ENCODE measurements around the gene SUB1.

The SUB1 gene

GRCh38 chr5:32651088-32651487 lies 65.7 kb downstream of the SUB1 start:
- Histone ChIP-seq H3K23ac (ENCODE audit: low read length) (no peak overlapping the region), H2BK12ac (ENCODE audit: low read length) (no peak overlapping the region), H3K27me3 (ENCODE audit: insufficient read depth, low read length) (no peaks in the 10 kb centered on the region), H3K4ac (ENCODE audit: low read depth, low read length) (no peak overlapping the region), H2BK5ac (ENCODE audit: low read depth, low read length, poor library complexity) (no peak overlapping the region), H3K4me3 (ENCODE audit: low read depth, low read length) (no peak overlapping the region), H3K79me2 (ENCODE audit: control insufficient read depth, insufficient read depth, low read length, poor library complexity) (no peaks in the 10 kb centered on the region), H3K9ac (ENCODE audit: low read length) (no peak overlapping the region), H3K18ac (ENCODE audit: low read length) (no peak overlapping the region), H3K36me3 (ENCODE audit: control insufficient read depth in 1 of 2, insufficient read depth in 2 of 2, low read length in 2 of 2) (no peaks in the 10 kb centered on the region), H3K14ac (ENCODE audit: low read length) (no peak overlapping the region), H4K91ac (ENCODE audit: low read depth, low read length) (no peak overlapping the region), H2BK120ac (ENCODE audit: insufficient read depth, low read length, poor library complexity) (no peak overlapping the region), H3K4me1 (ENCODE audit: control insufficient read depth in 1 of 2, insufficient read depth in 2 of 2, low read length in 2 of 2) (no peaks in the 10 kb centered on the region), H3K27ac (ENCODE audit: low read depth, low read length) (no peak overlapping the region), H2AK5ac (ENCODE audit: low read length) (no peak overlapping the region), H2AFZ (ENCODE audit: insufficient read depth, low read length, poor library complexity) (no peak overlapping the region), H3K79me1 (ENCODE audit: low read length) (no peaks in the 10 kb centered on the region), H3K9me3 (ENCODE audit: insufficient read depth, low read depth, low read length) (peaks cover 5% of the 10 kb centered on the region), H4K8ac (ENCODE audit: low read depth, low read length) (no peak overlapping the region), H3K4me2 (ENCODE audit: low read length) (no peak overlapping the region), H4K12ac (ENCODE audit: low read depth, low read length) (no peak overlapping the region)
- WGBS (ENCODE audit: extremely low coverage, insufficient coverage, insufficient read length) = no CpG with 5 or more reads among the region's 4 CpGs
- DNase-seq = no peak

- no peaks in the 10 kb centered on the region for H3K36me3 ChIP-seq (ENCODE audit: control insufficient read depth in 1 of 2, insufficient read depth in 2 of 2, low read length in 2 of 2)
- no peak overlapping the region for H3K4me3 ChIP-seq (ENCODE audit: low read depth, low read length)
- no peaks in the 10 kb centered on the region for H3K79me1 ChIP-seq (ENCODE audit: low read length)
- H2BK120ac ChIP-seq (ENCODE audit: insufficient read depth, low read length, poor library complexity) = no peak overlapping the region
- no peak overlapping the region for H2BK5ac ChIP-seq (ENCODE audit: low read depth, low read length, poor library complexity)
- no peak overlapping the region for H3K9ac ChIP-seq (ENCODE audit: low read length)
- H2BK12ac ChIP-seq (ENCODE audit: low read length) = no peak overlapping the region
- H3K4ac ChIP-seq (ENCODE audit: low read depth, low read length) = no peak overlapping the region
- no peaks in the 10 kb centered on the region for H3K27me3 ChIP-seq (ENCODE audit: insufficient read depth, low read length)
- H3K27ac ChIP-seq (ENCODE audit: low read depth, low read length) = no peak overlapping the region
- H4K12ac ChIP-seq (ENCODE audit: low read depth, low read length) = no peak overlapping the region
- no peaks in the 10 kb centered on the region for H3K79me2 ChIP-seq (ENCODE audit: control insufficient read depth, insufficient read depth, low read length, poor library complexity)
- WGBS (ENCODE audit: extremely low coverage, insufficient coverage, insufficient read length) = no CpG with 5 or more reads among the region's 5 CpGs
- H3K4me1 ChIP-seq (ENCODE audit: control insufficient read depth in 1 of 2, insufficient read depth in 2 of 2, low read length in 2 of 2) = no peaks in the 10 kb centered on the region
- no peak overlapping the region for H2AFZ ChIP-seq (ENCODE audit: insufficient read depth, low read length, poor library complexity)
- DNase-seq = no peak
- H3K23ac ChIP-seq (ENCODE audit: low read length) = no peak overlapping the region
- no peak overlapping the region for H3K18ac ChIP-seq (ENCODE audit: low read length)
- H4K91ac ChIP-seq (ENCODE audit: low read depth, low read length) = no peak overlapping the region
- no peak overlapping the region for H3K4me2 ChIP-seq (ENCODE audit: low read length)
- H4K8ac ChIP-seq (ENCODE audit: low read depth, low read length) = no peak overlapping the region
- no peak overlapping the region for H2AK5ac ChIP-seq (ENCODE audit: low read length)
- H3K9me3 ChIP-seq (ENCODE audit: insufficient read depth, low read depth, low read length) = peaks cover 5% of the 10 kb centered on the region
- no peak overlapping the region for H3K14ac ChIP-seq (ENCODE audit: low read length)
Measured at GRCh38 chr5:32651638-32652037, 66.3 kb downstream of the SUB1 start.

Measured in trophoblast cell (in vitro differentiated cells and primary cell).